Measurements from ENCODE around the gene DHRSX. TPM values are rescaled to one million over a fixed set of nuclear protein-coding genes. Genes with fewer than 3 reads are reported as not detected.

DHRSX gene
- total RNA-seq, 4 donors from 2014 or later, result 8.2 to 35.7 (median 16.1) TPM

DNA sequence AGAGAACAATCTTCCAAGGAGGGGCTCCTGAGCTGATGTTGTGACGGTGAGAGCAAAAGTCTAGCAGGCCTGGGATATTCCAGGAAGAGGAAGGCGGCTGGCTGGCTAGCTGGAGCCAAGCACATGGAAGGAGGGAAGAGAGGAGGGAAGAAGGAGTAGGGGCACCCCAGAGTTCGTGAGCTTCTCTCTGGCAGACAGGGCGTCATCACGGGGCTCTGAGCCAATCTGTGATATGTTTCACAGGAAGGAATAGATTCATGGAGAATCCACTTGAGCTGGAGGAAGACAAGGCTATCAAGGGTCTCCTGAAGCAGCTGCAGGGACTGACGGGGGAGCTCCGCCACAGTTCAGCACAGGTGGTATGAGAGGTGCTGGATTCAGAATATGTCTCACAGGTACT, 73.6 kb downstream of the DHRSX start:
- no peaks in the 10 kb centered on the region for H3K4me1 ChIP-seq
- no peaks in the 10 kb centered on the region for H3K9me3 ChIP-seq
- 81% methylated on average over 7 of the region's 7 CpGs for WGBS
- peaks cover 25% of the 10 kb centered on the region for H3K36me3 ChIP-seq
- H3K4me3 ChIP-seq, result no peak overlapping the region
- TF ChIP-seq POLR2AphosphoS5 (IDR thresholded peaks at IDR 0.05) (no peak), EP300 (IDR thresholded peaks at IDR 0.05) (no peak)
- H3K27ac ChIP-seq, result no peak overlapping the region
- no peaks in the 10 kb centered on the region for H3K27me3 ChIP-seq
- DNase-seq (ENCODE audit: low spot score in 2 of 2), result peak in 1 of 2 donors; percentile 65

- Histone ChIP-seq H3K9me3 (no peaks in the 10 kb centered on the region), H3K4me1 (no peaks in the 10 kb centered on the region), H3K27ac (no peak overlapping the region), H3K27me3 (no peaks in the 10 kb centered on the region), H3K4me3 (no peak overlapping the region), H3K36me3 (peaks cover 25% of the 10 kb centered on the region)
- no peak for DNase-seq (ENCODE audit: low spot score in 2 of 2)
- TF ChIP-seq, protein P1, sequence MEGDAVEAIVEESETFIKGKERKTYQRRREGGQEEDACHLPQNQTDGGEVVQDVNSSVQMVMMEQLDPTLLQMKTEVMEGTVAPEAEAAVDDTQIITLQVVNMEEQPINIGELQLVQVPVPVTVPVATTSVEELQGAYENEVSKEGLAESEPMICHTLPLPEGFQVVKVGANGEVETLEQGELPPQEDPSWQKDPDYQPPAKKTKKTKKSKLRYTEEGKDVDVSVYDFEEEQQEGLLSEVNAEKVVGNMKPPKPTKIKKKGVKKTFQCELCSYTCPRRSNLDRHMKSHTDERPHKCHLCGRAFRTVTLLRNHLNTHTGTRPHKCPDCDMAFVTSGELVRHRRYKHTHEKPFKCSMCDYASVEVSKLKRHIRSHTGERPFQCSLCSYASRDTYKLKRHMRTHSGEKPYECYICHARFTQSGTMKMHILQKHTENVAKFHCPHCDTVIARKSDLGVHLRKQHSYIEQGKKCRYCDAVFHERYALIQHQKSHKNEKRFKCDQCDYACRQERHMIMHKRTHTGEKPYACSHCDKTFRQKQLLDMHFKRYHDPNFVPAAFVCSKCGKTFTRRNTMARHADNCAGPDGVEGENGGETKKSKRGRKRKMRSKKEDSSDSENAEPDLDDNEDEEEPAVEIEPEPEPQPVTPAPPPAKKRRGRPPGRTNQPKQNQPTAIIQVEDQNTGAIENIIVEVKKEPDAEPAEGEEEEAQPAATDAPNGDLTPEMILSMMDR (IDR thresholded peaks at IDR 0.05), result no peak
- TF ChIP-seq POLR2AphosphoS5 (IDR thresholded peaks at IDR 0.05) (no peak), EP300 (IDR thresholded peaks at IDR 0.05) (no peak), POLR2A (IDR thresholded peaks at IDR 0.05) (no peak)
Measured at GRCh38 chrX:2426289-2426882, 74.4 kb downstream of the DHRSX start.

GRCh38 chrX:2425286-2426071, 75.3 kb downstream of the DHRSX start:
- Histone ChIP-seq H3K36me3 (peaks cover 25% of the 10 kb centered on the region), H3K4me3 (no peak overlapping the region), H3K27me3 (no peaks in the 10 kb centered on the region), H3K9me3 (no peaks in the 10 kb centered on the region), H3K27ac (no peak overlapping the region), H3K4me1 (no peaks in the 10 kb centered on the region)
- peak in 1 of 2 donors; percentile 34 for DNase-seq (ENCODE audit: low spot score in 2 of 2)
- no peak for TF ChIP-seq POLR2AphosphoS5 (IDR thresholded peaks at IDR 0.05)
- TF ChIP-seq, protein P1 (IDR thresholded peaks at IDR 0.05), result no peak
- no peak for TF ChIP-seq EP300 (IDR thresholded peaks at IDR 0.05)
- no peak for TF ChIP-seq POLR2A (IDR thresholded peaks at IDR 0.05)
- WGBS, result 96% methylated on average over 13 of the region's 13 CpGs

GRCh38 chrX:2424317-2424716, 76.5 kb downstream of the DHRSX start:
- WGBS, result 83% methylated on average over 2 of the region's 2 CpGs

DNA sequence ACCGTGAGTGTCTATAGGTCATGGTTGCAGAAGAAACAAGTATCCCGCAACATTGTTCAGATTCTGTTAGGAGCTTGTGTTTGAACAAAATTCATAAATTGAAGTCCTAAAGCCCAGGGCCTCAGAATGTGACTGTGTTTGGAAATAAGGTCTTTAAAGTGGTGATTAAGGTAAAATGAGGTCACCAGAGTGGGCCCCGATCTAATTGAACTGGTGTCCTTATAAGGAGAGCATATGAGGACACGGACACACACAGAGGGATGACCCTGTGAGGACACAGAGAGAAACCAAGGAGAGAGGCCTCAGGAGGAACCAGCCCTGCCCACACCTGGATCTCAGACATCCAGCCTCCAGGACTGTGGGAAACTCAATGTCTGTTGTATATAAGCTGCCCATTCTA, 76.9 kb downstream of the DHRSX start:
- TF ChIP-seq, protein P1 (IDR thresholded peaks at IDR 0.05), result no peak
- TF ChIP-seq POLR2AphosphoS5 (IDR thresholded peaks at IDR 0.05) (no peak), POLR2A (IDR thresholded peaks at IDR 0.05) (no peak), EP300 (IDR thresholded peaks at IDR 0.05) (no peak)
- peak in 1 of 2 donors; percentile 28 for DNase-seq (ENCODE audit: low spot score in 2 of 2)
- H3K4me1 ChIP-seq, result no peaks in the 10 kb centered on the region
- H3K36me3 ChIP-seq, result peaks cover 25% of the 10 kb centered on the region
- no peak overlapping the region for H3K4me3 ChIP-seq
- WGBS, result 70% methylated on average over 4 of the region's 4 CpGs
- H3K27ac ChIP-seq, result no peak overlapping the region
- no peaks in the 10 kb centered on the region for H3K9me3 ChIP-seq
- no peaks in the 10 kb centered on the region for H3K27me3 ChIP-seq

More at GRCh38 chrX:2424317-2424716, 76.5 kb downstream of the DHRSX start:
- H3K36me3 ChIP-seq, result peaks cover 25% of the 10 kb centered on the region
- DNase-seq (ENCODE audit: low spot score in 2 of 2), result no peak
- H3K4me1 ChIP-seq, result no peaks in the 10 kb centered on the region
- no peaks in the 10 kb centered on the region for H3K9me3 ChIP-seq
- no peak overlapping the region for H3K27ac ChIP-seq
- TF ChIP-seq POLR2A (IDR thresholded peaks at IDR 0.05), result no peak
- TF ChIP-seq, protein P1 (IDR thresholded peaks at IDR 0.05), result no peak
- TF ChIP-seq POLR2AphosphoS5 (IDR thresholded peaks at IDR 0.05), result no peak
- TF ChIP-seq EP300 (IDR thresholded peaks at IDR 0.05), result no peak
- H3K27me3 ChIP-seq, result no peaks in the 10 kb centered on the region
- no peak overlapping the region for H3K4me3 ChIP-seq
